Measurements from ENCODE around the gene UBE2E2. TPM values are rescaled to one million over a fixed set of nuclear protein-coding genes. Genes with fewer than 3 reads are reported as not detected.

The UBE2E2 gene
- total RNA-seq, 1 experiment from 2014 or later = 38.6 TPM

GRCh38 chr3:23496165-23496564 lies 293.0 kb downstream of the UBE2E2 start:
- no peaks in the 10 kb centered on the region for H3K9me3 Mint-ChIP-seq
- Histone ChIP-seq H4K91ac (ENCODE audit: insufficient read length, low read depth, low read length) (no peak overlapping the region), H3K14ac (ENCODE audit: insufficient read depth, low read length) (no peak overlapping the region), H3T11ph (ENCODE audit: low read length) (no peak overlapping the region), H3K18ac (ENCODE audit: insufficient read length, low read depth, low read length) (no peak overlapping the region), H2BK12ac (ENCODE audit: insufficient read length, low read depth, low read length) (no peak overlapping the region), H3K23me2 (ENCODE audit: insufficient read length, low read depth, low read length, poor library complexity, severe bottlenecking) (no peaks in the 10 kb centered on the region), H2AFZ (ENCODE audit: low read length) (no peak overlapping the region), H2BK120ac (ENCODE audit: low read depth, low read length, poor library complexity, severe bottlenecking) (no peak overlapping the region), H4K8ac (replicated peaks; ENCODE audit: insufficient read length, low read depth, low read length) (no peak overlapping the region), H3K27ac (ENCODE audit: insufficient read length, low read depth, low read length) (no peak overlapping the region), H4K5ac (ENCODE audit: insufficient read length, low read depth, low read length) (no peak overlapping the region), H2BK5ac (ENCODE audit: insufficient read length, low read length) (no peak overlapping the region), H3K9ac (ENCODE audit: extremely low read depth, insufficient read length, low read length) (no peak overlapping the region), H3K27me3 (ENCODE audit: insufficient read depth, low read length) (no peaks in the 10 kb centered on the region), H2BK20ac (ENCODE audit: low read depth, low read length, poor library complexity, severe bottlenecking) (no peak overlapping the region), H2AK5ac (ENCODE audit: insufficient read length, low read length) (no peak overlapping the region), H3K9me3 (ENCODE audit: control insufficient read depth, low read depth, low read length) (no peaks in the 10 kb centered on the region), H4K20me1 (ENCODE audit: control insufficient read depth, insufficient read depth, insufficient read length) (no peaks in the 10 kb centered on the region), H3K4me2 (ENCODE audit: insufficient read depth, insufficient read length, low read length) (no peak overlapping the region), H3K4ac (ENCODE audit: low read depth, low read length) (no peak overlapping the region), H3K79me2 (ENCODE audit: insufficient read depth, low read length) (no peaks in the 10 kb centered on the region), H3K56ac (ENCODE audit: insufficient read length, low read depth, low read length) (no peak overlapping the region), H3K23ac (ENCODE audit: insufficient read length, low read depth, low read length) (no peak overlapping the region), H2BK15ac (ENCODE audit: low read depth, low read length) (no peak overlapping the region), H3K79me1 (ENCODE audit: insufficient read depth, low read depth, low read length, poor library complexity, severe bottlenecking) (no peaks in the 10 kb centered on the region), H3K4me1 (ENCODE audit: insufficient read depth, low read length) (no peaks in the 10 kb centered on the region)
- no peak overlapping the region for H3K4me3 Mint-ChIP-seq
- no peak overlapping the region for H3K27ac Mint-ChIP-seq
- no peaks in the 10 kb centered on the region for H3K27me3 Mint-ChIP-seq (ENCODE audit: low read depth)
- no peak for TF ChIP-seq CTCF (conservative IDR thresholded peaks at IDR 0.05)
- H3K36me3 Mint-ChIP-seq (ENCODE audit: insufficient read depth in 1 of 3, low read depth in 3 of 3) = no peaks in the 10 kb centered on the region
- H3K4me1 Mint-ChIP-seq = no peaks in the 10 kb centered on the region
- no CpG with 5 or more reads among the region's 1 CpG for WGBS (ENCODE audit: extremely low coverage, insufficient read length, low lambda C conversion rate)
- no peak for DNase-seq

All from H9 (cell line).